HG02884 (cell line): ENCODE measurements around the gene WNT9A.

Experiments used
- ATAC-seq: cut with Tn5 transposase; IDR thresholded peaks from one replicate; pipeline ENCODE4 v1.9.1; 2021; ENCODE audit warnings: mild to moderate bottlenecking, moderate library complexity; ENCODE audit not compliant: unreplicated experiment

Gene WNT9A

DNA sequence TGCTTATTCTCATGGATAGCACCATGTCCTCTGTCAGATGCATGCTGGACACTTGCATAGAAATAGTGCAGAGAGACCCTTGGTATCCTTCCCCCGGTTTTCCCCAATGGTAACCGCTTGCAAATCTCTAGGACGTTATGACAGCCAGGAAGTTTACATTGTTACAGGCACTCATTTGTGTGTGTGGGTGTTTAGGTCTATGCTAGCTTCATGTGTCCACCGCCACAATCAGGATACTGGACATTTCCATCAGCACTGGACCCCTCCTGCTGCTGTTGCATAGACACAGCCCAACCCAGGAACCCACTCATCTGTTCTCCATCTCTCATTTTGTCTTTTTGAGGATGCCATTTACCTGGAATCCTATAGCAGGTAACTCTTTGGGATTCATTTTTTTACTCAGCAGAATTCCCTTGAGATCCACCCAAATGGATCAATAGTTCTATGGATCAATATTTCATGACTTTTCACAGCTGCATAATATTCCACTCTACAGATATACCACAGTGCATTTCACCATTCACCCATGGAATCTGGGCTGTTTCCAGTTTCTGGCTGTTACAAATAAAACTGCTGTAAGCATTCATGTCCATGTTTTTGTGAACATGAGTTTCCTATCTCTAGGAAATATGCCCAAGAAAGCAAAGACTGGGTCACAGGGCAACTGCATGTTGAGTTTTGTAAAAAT, 6.6 kb upstream of the WNT9A start:
- no peak for ATAC-seq

DNA sequence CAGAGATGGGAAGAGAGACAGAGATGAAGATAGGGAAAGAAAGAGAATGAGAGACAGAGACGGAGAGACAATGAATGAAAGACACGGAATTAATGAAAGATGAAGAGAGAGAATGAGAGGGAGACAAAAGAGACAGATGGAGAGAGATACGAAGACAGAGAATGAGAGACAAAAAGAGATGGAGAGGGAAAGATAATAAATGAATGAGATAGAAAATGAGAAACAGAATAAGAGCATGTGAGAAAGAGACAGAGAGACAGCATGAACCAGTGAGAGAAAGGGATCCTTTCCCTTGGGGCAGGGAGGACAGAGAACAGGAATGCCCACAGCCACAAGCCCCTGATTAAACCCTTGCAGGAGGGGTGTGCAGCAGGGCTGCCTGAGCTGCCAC, 5.3 kb upstream of the WNT9A start:
- ATAC-seq = no peak

DNA sequence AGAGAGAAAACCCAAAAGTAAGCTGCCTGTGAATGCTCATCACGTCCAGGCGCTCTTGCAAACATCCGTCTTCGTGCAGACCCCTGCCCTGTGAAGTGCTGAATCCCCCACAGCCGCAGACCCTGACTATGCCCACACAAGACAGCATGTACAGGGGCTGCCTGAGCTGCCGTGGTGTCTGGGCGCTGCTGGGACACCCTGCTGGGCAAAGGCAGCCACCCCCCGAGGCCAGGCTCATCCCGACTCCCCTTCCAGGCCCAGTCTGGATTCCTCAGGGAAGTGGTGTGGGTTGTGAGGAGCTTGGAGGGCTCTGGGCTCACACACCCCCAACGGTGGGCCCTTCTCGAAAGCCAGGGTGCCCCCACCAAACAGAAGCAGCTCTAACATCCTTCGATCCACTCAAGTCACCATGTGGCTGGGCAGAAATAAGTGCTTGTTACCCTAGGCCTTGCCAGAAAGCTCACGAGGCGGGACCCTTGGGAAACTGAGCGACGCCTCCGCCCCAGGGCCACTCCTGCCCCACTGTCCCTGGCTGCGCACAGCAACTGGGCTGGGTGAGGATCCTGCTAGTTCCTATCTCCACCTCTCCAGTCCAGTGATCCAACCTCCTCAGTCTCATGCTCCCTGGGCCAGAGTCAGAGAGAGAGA, 4.8 kb upstream of the WNT9A start:
- ATAC-seq = no peak

DNA sequence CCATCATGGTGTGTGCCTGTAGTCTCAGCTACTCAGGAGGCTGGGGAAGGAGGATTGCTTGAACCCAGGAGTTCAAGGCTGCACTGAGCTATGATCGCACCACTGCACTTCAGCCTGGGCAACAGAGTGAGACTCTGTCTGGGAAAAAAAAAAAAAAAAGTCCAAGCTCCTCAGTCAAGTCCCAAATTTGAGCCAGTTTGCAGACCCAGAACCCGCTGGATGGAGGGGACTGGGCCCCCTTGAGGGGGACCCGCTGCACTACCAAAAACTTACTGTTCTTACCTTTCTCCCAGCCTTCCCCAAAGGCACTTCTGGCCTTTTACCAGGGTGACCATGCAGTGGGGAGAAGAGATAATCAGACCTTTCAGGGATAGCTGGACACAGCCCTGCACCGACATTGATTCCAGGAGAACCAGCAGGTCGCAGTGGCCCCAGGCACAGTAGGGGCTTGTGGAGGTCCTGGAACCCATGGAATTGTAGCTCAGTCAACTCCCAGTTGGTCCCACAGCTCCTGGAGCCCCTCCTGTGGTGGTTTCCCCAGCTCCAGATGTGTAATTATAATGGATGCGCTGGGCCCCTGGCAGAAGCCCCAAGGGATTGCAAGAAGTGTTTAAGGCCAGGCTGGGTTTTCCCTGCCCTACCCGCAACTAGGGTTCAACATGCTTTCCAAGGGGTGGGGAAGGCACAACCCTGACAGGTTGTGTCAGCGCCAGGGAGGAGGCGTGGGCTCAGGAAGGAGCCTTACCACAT, 4.1 kb upstream of the WNT9A start:
- ATAC-seq = no peak

DNA sequence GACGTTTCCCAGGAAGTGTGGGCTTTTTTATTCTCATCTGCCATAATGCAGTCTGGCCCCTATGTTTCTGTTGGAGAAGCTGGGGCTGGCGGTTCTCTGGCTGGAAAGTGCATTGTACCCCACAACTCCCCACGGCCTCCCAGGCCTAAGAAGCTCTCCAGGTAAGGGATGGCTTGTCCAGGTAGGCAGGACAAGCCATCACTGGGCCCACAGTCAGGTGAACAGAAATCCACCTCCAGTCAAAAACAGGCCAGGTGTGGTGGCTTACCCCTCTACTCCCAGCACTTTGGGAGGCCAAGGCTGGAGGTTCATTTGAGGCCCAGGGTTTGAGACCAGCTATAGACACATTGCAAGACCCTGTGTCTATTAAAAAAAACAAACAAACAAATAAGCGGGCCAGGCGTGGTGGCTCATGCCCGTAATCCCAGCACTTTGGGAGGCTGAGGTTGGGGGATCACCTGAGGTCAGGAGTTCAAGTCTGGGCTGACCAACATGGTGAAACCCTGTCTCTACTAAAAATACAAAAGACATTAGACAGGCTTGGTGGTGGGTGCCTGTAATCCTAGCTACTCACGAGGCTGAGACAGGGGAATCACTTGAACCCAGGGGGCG, 3.1 kb upstream of the WNT9A start:
- ATAC-seq = no peak

DNA sequence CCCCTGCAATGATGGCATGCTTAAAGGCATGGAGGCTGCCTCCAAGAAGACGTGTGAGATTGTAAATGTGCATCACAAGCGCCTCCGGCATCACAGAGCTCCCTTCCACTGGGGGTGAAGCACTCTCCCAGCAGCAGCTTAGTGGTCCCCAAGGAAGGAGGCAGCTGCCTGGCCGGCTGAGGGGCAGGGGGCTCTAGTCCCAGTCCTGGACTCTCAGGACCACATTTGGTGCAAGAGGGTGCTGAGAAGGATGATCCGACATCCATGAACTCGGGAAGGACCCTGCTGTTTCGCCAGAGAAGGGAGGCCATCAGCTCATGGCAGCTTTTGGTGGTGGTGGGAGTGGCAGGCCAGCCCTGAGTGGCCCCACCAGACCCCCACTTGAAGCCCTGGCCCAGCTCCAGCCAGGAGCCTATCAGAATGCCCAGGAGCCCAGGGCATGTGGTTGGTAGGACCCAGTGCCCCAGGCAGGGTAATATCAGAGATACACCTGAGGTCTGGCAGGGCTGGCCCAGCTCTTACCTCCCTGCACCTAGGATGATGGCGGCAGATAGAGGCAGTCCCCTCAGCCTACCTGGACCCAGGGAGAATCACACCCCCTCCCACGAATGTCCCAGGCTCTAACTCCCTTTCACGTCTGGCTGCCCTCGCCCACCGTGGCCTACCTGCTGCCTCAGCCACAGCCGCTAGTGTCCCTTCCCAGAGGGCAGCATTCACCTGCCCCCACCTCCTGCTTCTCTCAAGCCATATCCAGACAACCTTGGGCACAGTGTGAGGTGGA, 2.4 kb upstream of the WNT9A start:
- ATAC-seq = no peak

DNA sequence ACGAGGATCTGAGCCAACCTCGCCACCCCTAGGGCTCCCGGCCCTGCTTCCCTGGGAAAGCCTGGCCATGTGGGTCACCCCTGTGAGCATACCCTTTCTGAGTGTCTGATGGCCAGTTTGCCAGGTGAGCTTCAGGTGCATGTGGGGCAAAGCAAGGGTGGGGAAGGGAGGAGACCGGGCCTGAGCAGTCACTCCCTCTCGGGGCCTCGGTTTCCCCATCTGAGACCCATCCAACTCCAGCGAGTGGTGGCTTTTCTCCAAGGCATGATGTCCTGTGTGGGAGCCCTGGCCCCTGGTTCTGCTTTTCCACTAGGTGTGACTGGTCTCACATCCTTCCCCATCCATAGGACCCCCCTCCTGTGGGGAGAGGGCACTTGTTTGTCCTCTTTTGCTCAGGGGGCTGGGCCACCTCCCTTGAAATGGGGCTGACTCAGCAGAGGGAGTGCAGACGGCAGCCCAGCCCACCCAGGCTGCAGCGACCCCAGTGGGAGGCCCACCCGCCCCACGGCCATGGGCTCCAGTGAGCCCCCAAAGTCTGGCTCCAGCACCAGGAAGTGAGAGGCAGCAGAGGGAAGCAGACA, 1.7 kb upstream of the WNT9A start:
- no peak for ATAC-seq

DNA sequence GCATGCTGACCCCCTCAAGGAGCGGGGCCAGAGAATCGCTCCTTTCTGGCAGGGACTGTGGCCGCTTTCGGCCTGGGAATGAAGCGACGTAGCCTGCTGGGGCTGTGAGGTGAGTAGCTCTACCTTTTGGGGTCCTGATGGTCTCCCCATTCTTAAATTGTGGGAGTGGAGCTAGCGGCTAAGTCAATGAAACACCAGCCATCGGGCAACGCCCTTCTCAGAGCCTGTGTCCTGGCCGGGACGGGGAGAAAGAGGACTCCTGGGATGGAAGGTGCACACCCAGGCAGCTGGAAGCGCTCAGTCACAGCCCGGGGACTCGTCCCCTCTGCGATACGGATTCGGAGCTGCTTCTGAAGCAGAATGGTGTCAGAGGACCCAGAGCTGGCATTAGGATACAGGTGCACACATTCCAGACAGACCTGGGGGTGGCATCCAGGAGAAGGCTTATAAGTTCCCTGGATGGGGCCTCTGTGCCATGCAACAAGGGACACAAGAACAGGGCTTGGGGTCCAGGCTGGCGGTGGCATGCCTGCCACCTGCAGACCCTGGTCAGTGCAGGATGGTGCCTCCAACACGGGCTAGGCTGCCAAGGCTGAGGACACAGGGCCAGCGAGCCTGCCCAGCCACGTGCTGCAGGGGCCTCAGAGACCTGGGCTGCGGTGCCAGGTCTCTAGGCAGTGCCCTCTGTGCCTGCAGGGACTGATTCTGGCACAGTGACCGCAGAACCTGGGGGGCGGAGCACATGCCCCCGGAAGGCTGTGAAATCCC, 945 bp upstream of the WNT9A start:
- ATAC-seq = no peak

DNA sequence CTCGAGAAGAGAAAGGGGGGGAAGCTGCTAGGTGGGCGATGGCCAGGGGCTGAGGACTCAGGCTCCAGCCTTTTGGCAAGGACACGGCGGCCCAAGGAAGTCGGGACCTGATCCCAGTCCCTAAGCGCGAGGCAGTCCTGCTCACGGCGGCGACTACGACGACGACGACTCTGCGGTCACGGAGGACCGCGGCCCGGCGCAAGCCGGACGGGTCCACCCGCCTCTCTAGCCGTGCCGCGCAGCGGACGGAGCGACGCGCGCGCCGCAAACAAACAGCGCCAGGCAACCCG, 401 bp downstream of the WNT9A start:
- no peak for ATAC-seq

DNA sequence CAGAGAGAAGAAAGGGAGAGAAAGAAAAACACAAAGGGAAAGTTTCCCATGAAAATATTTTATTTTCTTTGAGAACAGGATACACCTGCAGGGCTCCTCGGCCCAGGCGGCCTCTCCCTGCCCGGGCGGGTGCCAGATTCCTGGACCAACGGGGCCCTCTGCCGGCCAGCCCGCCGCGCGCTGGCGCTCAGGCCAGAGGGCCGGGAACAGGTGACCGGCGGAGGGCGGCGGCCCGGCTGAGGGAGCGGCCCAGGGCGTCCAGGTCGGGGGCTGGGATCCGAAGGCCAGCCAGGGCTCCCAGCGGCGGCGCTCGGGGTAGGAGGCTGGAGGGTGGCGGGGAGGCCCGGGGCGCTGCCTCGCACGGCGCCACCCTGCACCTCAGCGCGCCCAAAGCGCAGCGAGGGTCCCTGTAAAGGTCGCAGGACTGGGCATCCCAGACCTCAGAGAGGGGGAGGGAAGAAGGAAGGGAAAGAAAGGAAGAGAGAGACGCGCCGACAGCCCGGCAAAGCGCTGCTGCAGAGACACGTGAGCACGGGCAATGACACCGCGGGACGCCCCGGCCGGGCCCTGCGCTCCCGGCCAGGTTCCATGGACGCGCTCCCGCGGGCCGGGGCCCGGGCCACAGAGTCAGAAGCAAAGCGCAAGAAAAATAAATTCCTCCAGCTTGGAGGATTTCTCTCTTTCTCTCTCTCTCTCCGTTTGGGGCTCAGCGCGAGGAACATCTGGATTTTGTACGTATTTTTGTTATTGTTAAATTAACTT, 927 bp downstream of the WNT9A start:
- no peak for ATAC-seq

DNA sequence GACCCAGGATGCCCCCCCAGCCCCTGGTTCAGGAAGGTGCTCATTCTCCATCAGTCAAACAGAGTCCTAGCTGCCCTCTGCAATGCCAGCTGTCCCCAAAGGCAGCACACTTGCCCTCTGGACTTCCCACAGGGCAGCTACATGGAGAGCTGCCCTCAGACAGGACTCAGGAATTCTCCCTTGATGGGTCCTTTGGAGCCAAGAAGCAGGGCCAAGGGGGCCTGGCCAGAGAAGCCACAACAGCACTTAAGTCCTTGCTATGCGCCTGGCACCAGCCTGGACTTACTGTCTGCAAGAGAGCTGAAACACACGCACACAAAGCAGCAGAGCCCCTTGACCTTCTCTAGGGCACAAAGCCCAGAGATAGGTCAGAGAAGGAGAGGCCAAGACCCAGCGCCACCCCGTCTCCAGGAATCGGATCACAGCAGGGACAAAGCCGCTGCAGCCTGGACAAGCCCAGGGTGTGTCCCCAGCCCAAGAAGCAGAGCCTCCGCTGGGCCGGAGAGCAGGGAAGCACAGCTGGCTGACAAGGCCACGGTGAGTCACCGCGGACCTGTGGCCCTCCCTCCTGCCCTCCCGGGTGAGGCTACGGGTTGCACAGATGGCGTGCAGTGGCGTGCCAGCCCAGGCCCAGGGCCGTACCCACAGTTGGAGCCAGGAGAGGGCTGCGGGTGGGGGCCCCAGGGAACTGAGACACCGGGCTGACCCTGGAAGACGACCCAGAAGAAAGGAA, 1.7 kb downstream of the WNT9A start:
- ATAC-seq = no peak

DNA sequence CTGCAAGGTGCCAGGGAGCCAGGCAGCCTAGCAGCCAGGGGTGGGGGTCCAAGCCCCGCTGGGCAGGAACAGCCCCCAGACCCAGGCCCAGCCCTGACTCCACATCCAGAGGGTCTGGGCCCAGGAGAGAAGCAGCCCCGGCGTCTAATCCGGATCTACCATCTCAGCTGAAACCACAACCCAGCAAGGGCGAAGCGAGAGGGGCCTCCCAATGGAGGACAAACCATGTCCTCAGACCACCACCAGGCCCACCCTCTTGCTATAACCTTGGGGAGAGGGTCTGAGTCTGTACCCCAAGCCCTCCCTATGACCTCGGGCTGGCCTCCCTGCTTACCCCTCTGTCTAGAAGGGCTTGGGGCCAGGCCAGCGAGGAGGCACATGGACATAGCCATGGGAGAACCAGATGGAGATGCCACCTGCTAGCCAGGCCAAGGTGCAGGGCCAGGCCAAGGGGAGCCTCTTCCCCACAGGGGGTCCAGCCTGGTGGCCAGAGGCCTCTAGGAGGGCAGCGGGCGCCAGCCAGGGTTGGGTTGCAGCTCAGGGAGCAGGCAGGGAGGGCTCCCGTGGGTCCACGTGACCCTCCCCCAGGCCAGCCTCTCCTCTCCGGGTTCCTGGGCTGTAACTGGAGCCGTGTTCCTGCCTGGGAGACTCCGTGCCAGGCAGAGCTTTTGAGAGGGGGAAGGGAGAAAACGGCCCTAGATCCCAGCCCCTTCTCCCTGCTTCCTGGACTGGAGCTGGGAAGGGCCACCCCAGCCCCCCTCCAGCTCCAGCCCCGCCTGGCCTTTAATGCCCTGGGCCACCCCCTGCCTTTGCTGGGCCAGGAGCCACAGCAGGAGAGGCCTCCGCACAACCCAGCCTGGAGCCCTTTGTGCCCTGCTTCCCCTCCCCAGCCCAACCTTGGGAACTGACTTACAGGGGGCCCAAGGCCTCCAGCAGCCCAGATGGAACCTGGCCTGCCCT, 2.5 kb downstream of the WNT9A start:
- no peak for ATAC-seq

DNA sequence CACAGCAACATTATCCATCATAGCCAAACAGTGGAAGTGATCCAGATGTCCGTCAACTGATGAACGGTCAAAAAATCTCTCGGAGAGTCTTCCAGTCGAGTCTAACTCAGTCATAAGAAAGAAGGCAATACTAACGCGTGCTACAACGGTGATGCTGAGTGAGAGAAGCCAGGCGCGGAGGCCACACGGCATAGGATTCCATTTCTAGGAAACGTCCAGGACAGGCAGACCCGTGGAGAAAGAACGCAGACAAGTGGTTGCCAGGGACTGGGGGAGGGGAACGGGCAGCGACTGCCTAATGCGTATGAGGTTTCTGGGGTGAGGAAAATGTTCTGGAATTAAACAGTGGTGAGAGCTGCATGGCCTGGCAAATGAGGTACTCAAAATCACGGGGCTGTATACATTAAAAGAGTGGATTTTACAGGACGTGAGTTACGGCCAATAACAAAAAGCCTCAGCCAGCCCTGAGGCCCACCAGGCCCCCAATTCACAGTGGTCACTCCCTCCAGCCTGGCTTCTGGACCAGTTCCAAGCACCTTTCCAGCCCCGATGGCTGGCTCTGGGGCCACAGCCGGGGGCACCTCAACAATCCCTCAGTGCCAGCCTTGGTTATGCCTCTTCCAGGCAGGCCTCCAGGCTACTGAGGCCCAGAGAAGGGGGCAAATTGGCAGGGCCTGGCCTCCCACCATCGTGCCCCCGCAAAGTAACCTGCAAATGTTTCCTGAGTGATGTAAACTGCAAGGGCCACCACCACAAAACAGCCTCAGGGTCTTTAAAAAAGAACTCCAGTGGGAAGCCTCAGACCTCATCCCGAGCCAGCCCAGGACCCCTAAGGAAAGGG, 3.4 kb downstream of the WNT9A start:
- no peak for ATAC-seq

DNA sequence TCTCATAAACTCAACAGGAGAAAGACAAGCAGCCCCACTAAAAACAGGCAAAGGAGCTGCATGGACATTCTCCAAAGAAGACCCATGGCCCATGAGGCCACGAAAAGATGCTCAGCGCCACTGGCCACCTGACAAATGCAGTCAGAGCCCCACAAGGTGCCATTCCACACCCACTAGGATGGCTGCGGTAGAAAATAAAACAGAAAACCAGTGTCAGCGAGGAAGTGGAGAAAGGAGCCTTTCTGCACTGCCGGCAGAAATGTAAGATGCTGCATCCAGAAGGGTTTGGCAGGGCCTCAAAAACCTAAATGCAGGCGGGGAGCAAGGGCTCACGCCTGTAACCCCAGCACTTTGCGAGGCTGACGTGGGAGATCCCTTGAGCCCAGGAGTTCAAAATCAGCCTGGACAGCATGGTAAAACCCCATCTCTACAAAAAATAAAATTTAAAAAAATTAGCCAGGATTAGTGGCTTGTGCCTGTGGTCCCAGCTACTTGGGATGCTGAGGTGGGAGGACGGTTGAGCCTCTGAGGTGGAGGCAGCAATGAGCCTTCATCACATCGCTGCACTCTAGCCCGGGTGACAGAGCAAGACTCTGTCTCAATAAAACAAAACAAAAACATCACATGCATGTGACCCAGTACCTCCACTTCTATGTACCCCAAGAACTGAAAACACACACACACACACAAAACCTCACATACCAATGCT, 4.2 kb downstream of the WNT9A start:
- ATAC-seq = no peak

DNA sequence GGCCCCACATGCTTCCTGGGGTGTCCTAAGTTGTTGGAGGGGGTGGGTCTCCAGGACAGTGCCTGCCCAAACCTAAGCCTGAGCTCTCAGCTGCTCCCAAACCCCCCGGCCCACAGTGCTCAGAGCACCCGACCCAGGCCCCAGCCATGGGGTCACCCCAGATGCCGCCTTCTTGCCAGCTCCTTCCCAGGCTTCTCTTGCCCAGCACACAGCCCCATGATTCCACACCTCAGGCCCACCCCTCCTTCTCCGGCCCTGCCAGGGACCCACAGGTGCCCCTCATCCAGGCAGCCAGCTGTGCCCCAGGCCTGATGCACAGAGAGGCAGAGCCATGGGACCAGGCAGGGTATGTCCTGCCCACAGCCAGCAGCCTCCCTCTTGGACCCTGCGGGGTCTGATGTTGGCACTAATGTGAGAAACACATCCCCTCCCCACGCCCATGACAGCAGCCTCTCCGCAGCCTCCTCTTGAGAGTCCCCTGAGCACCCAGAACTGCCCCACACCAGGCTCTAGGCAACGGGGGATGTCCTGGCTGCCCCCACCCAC, 4.9 kb downstream of the WNT9A start:
- no peak for ATAC-seq
